Left lung (tissue), 10 donors: ENCODE measurements around the gene STK35. TPM values are rescaled to one million over a fixed set of nuclear protein-coding genes. Genes with fewer than 3 reads are reported as not detected.

ENCODE experiments used
- ATAC-seq: fragments of 200-7000 bp; cut with Tn5 transposase; one replicate; pipeline ENCODE4 v1.9.1; 2020; ENCODE audit warnings: moderate library complexity
- DNase-seq, 4 donors: peaks; one replicate each; pipeline ENCODE4 v3.0.0-alpha.2; 2013 to 2020
- H3K27ac ChIP-seq, 2 donors: fragments of 200-600 bp; sonication (generic) in 1 of 2; one replicate each; pipeline versions ENCODE4 v1.5.0 to v1.8.0; 2020 to 2021
- H3K27me3 ChIP-seq, 2 donors: fragments of 200-600 bp; sonication (generic) in 1 of 2; one replicate each; pipeline versions ENCODE4 v1.5.0 to v1.8.0; 2020 to 2021
- H3K36me3 ChIP-seq, 2 donors: fragments of 200-600 bp; sonication (generic) in 1 of 2; one replicate each; pipeline versions ENCODE4 v1.5.0 to v1.8.0; 2020 to 2021
- H3K4me1 ChIP-seq, 2 donors: fragments of 200-600 bp; one replicate each; pipeline ENCODE4 v1.8.0; 2021
- H3K4me3 ChIP-seq, 2 donors: fragments of 200-600 bp; sonication (generic) in 1 of 2; one replicate each; pipeline versions ENCODE4 v1.5.0 to v1.8.0; 2020 to 2021; ENCODE audit warnings: mild to moderate bottlenecking in 1 of 2
- H3K9me3 ChIP-seq, 2 donors: fragments of 200-600 bp; sonication (generic) in 1 of 2; one replicate each; pipeline versions ENCODE4 v1.5.0 to v1.8.0; 2020 to 2021
- intact Hi-C, 2 donors: fragments of 100-400 bp; cut with DNase I; formaldehyde crosslinking; loops; one replicate each; pipeline versions ENCODE4 v1.11.2 to v1.14.2; 2022
- polyA plus RNA-seq, 6 donors: library from polyadenylated mRNA; unstranded; fragments of 120-200 nt; gene quantifications; one replicate each; pipeline ENCODE4 v1.2.1, GENCODE V29; 2013; ENCODE audit not compliant: insufficient read length in 6 of 6
- total RNA-seq, 2 donors: library from RNA; stranded (reverse); fragmentation: NEBNext Ultra II Directional; extraction: Animal tissue kit (Norgen Biotek cat#: 25700); gene quantifications; one replicate each; pipeline ENCODE4 v1.2.1, GENCODE V29; 2021
- TF ChIP-seq, protein P1 (sequence below), 2 donors: fragments of 200-600 bp; sonication (generic) in 1 of 2; IDR thresholded peaks; one replicate each; pipeline versions ENCODE4 v1.5.0 to v1.8.0; 2021; ENCODE audit warnings: antibody characterized with exemption in 2 of 2
- donor health status: DM: no; HTN: yes; CAD: no.
- donor health status: DM: no; HTN: no; CAD: no.

The STK35 gene
- total and polyA plus RNA-seq, 8 donors: 15.8 to 20.7 (median 17.8) TPM

DNA sequence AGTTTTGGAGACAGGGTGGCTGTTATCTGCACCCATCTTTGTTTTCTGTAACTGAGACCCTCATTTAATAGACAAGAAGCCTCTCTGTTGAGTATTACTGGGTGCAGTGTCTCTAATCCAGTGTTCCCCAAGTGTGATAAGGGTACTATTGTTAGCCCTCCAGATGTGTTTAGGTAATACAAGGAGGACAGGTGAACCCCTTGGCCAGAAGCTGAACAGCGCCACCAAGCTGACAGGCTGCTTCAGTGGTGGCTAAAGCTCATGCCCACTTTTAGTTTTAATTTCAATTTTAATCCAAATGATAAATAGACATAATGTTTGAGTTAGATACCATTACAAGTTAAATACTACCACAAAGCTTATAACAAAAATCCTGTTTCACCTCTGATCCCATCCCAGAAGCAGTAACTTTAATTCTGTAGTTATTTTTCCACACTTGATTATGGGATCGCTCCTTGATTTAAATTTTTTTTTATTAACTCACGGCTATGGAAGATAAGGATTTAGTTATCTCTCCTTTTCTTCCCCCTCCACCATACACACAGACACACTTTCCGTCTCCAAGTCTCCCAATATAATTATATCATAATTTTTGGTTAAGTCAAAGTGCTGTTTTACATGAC lies 8.4 kb upstream of the STK35 start:
- intact Hi-C loops: loop anchor here in 1 of 2 donors (10.0 kb wide), 1 partner anchor 72 kb away; no protein-coding TSS in a partner anchor
- no peaks in the 10 kb centered on the region for H3K9me3 ChIP-seq
- H3K4me1 ChIP-seq: no peaks in the 10 kb centered on the region
- no peaks in the 10 kb centered on the region for H3K36me3 ChIP-seq
- no peak overlapping the region for H3K4me3 ChIP-seq
- H3K27ac ChIP-seq: no peak overlapping the region
- DNase-seq (no peak), ATAC-seq (no peak)
- peaks cover 19 to 78% of the 10 kb centered on the region in 2 donors for H3K27me3 ChIP-seq
- TF ChIP-seq, protein P1, sequence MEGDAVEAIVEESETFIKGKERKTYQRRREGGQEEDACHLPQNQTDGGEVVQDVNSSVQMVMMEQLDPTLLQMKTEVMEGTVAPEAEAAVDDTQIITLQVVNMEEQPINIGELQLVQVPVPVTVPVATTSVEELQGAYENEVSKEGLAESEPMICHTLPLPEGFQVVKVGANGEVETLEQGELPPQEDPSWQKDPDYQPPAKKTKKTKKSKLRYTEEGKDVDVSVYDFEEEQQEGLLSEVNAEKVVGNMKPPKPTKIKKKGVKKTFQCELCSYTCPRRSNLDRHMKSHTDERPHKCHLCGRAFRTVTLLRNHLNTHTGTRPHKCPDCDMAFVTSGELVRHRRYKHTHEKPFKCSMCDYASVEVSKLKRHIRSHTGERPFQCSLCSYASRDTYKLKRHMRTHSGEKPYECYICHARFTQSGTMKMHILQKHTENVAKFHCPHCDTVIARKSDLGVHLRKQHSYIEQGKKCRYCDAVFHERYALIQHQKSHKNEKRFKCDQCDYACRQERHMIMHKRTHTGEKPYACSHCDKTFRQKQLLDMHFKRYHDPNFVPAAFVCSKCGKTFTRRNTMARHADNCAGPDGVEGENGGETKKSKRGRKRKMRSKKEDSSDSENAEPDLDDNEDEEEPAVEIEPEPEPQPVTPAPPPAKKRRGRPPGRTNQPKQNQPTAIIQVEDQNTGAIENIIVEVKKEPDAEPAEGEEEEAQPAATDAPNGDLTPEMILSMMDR (IDR thresholded peaks at IDR 0.05): peak in 1 of 2 donors; percentile 17

DNA sequence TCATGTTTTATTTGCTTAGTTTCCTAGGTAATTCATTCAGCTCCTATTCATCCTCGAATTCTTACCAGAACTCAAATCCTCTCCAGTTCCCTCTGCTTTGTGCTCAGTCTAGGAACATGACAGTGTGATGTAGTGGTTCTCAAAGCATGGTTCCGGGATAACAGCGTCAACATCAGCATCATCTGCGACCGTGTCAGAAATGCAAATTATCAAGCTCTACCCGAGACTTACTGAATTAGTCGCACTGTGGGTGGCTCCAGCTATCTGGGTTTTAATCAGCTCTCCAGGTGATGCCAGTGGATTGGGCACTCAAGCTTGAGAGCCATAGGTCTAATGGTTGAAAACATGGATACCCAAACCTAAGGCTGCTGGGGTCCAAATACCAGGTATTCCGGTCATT lies 7.7 kb upstream of the STK35 start:
- Histone ChIP-seq H3K9me3 (no peaks in the 10 kb centered on the region), H3K4me3 (no peak overlapping the region), H3K36me3 (no peaks in the 10 kb centered on the region), H3K4me1 (no peaks in the 10 kb centered on the region), H3K27ac (no peak overlapping the region), H3K27me3 (peaks cover 19 to 72% of the 10 kb centered on the region in 2 donors)
- TF ChIP-seq, protein P1 (IDR thresholded peaks at IDR 0.05): no peak
- DNase-seq (no peak), ATAC-seq (no peak)
- intact Hi-C loops: loop anchor here in 1 of 2 donors (10.0 kb wide), 1 partner anchor 71 kb away; no protein-coding TSS in a partner anchor

GRCh38 chr20:2101865-2102584 lies 398 bp downstream of the STK35 start:
- peaks cover 7 to 45% of the 10 kb centered on the region in 2 donors for H3K4me1 ChIP-seq
- intact Hi-C loops: no loop called here
- DNase-seq (peak; percentile 92 to 97 (median 94)), ATAC-seq (peak; percentile 89)
- H3K9me3 ChIP-seq: no peaks in the 10 kb centered on the region
- H3K27me3 ChIP-seq: no peaks in the 10 kb centered on the region
- H3K27ac ChIP-seq: peak overlapping the region; percentile 99 to 100
- TF ChIP-seq, protein P1 (IDR thresholded peaks at IDR 0.05): no peak
- peak overlapping the region; percentile 68 to 82 for H3K4me3 ChIP-seq
- H3K36me3 ChIP-seq: no peaks in the 10 kb centered on the region

DNA sequence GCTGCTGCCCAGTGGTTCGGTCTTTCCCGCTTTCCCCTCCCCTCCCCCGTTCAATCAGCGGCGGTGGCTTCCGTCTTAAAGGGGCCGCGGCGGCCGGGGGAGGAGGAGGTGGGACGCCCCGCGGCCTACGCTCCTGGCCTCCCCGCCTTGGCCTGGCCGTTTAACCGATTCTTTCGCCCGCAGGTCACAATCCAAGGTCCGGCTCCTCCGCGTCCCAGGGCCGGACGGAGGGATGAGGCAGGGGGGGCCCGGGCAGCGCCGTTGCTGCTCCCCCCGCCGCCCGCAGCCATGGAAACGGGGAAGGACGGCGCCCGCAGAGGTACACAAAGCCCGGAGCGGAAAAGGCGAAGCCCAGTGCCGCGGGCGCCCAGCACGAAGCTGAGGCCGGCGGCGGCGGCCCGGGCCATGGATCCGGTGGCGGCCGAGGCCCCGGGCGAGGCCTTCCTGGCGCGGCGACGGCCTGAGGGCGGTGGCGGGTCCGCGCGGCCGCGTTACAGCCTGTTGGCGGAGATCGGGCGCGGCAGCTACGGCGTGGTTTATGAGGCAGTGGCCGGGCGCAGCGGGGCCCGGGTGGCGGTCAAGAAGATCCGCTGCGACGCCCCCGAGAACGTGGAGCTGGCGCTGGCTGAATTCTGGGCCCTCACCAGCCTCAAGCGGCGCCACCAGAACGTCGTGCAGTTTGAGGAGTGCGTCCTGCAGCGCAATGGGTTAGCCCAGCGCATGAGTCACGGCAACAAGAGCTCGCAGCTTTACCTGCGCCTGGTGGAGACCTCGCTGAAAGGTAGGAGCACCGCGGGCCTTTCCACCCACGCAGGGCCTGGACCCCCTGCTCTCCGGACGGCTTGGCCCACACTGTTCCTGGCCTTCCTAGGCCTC lies 1.2 kb downstream of the STK35 start:
- TF ChIP-seq, protein P1 (IDR thresholded peaks at IDR 0.05): no peak
- peaks cover 7 to 53% of the 10 kb centered on the region in 2 donors for H3K4me1 ChIP-seq
- H3K36me3 ChIP-seq: no peaks in the 10 kb centered on the region
- peak overlapping the region; percentile 99 to 100 for H3K27ac ChIP-seq
- H3K9me3 ChIP-seq: no peaks in the 10 kb centered on the region
- intact Hi-C loops: no loop called here
- ATAC-seq: peak; percentile 84
- no peaks in the 10 kb centered on the region for H3K27me3 ChIP-seq
- DNase-seq: peak; percentile 87 to 96 (median 93)
- H3K4me3 ChIP-seq: peak overlapping the region; percentile 68 to 82
